Immature natural killer cell (primary cell): ENCODE results near the gene ELP6. TPM values are rescaled to one million over a fixed set of nuclear protein-coding genes. Genes with fewer than 3 reads are reported as not detected.

Experiments
- DNase-seq, 3 donors: peaks; one replicate each; pipeline ENCODE4 v3.0.0; 2022; ENCODE audit warnings: mixed read lengths in 1 of 3
- H3K27ac Mint-ChIP-seq, 6 donors: one replicate each; pipeline ENCODE4 v1.8.0; 2020; ENCODE audit warnings: mixed read lengths in 6 of 6, mild to moderate bottlenecking in 5 of 6, inconsistent platforms in 4 of 6, moderate library complexity in 3 of 6
- H3K27me3 Mint-ChIP-seq, 3 donors: one replicate each; pipeline ENCODE4 v1.8.0; 2020 to 2021; ENCODE audit warnings: low read depth in 3 of 3, mild to moderate bottlenecking in 3 of 3, mixed read lengths in 3 of 3, moderate library complexity in 3 of 3, inconsistent platforms in 1 of 3
- H3K36me3 Mint-ChIP-seq, 3 donors: one replicate each; pipeline ENCODE4 v1.8.0; 2020; ENCODE audit warnings: mixed read lengths in 3 of 3, inconsistent platforms in 2 of 3, mild to moderate bottlenecking in 2 of 3
- H3K4me1 Mint-ChIP-seq, 2 donors: one replicate each; pipeline ENCODE4 v1.8.0; 2020; ENCODE audit warnings: inconsistent platforms in 2 of 2, mild to moderate bottlenecking in 2 of 2, mixed read lengths in 2 of 2, moderate library complexity in 1 of 2
- H3K4me3 Mint-ChIP-seq, 5 donors: one replicate each; pipeline ENCODE4 v1.8.0; 2020; ENCODE audit warnings: mild to moderate bottlenecking in 5 of 5, mixed read lengths in 5 of 5, inconsistent platforms in 3 of 5, moderate library complexity in 3 of 5
- H3K9me3 Mint-ChIP-seq, 6 donors: one replicate each; pipeline ENCODE4 v1.8.0; 2020; ENCODE audit warnings: mild to moderate bottlenecking in 6 of 6, mixed read lengths in 6 of 6, inconsistent platforms in 4 of 6, moderate library complexity in 3 of 6
- polyA plus RNA-seq, 3 donors: library from polyadenylated mRNA; unstranded; fragments of 300-500 nt; fragmentation: Illumina TruSeq; gene quantifications; one replicate each; pipeline ENCODE4 v1.2.3, GENCODE V29; 2021

The ELP6 gene
- polyA plus RNA-seq, result 10 to 100 TPM; 51.9 to 68.9 (median 59.1) TPM

GRCh38 chr3:47513125-47513929 is at the start of gene ELP6:
ELP6 (minus strand) TSS chr3:47513712; CDS start chr3:47513590, 122 bp downstream.
- peaks cover 24 to 32% of the 10 kb centered on the region in 2 donors for H3K4me1 Mint-ChIP-seq
- peak within 1 kb of the TSS; percentile 94 to 99 (median 96) for H3K4me3 Mint-ChIP-seq
- DNase-seq, result peak; percentile 98 to 99 (median 99)
- peaks cover 2 to 6% (median 2%) of the 10 kb centered on the region in 3 donors for H3K36me3 Mint-ChIP-seq
- H3K27me3 Mint-ChIP-seq, result peaks cover 7 to 14% (median 9%) of the 10 kb centered on the region in 3 donors
- no peaks in the 10 kb centered on the region for H3K9me3 Mint-ChIP-seq
- H3K27ac Mint-ChIP-seq, result peak within 1 kb of the TSS; percentile 92 to 98 (median 96)

GRCh38 chr3:47556351-47556750 is 42.8 kb upstream of the ELP6 start:
- no peak for DNase-seq
- H3K27ac Mint-ChIP-seq, result no peak overlapping the region
- no peaks in the 10 kb centered on the region for H3K9me3 Mint-ChIP-seq
- H3K27me3 Mint-ChIP-seq, result peaks cover 0 to 4% (median 0%) of the 10 kb centered on the region in 3 donors
- H3K36me3 Mint-ChIP-seq, result peaks cover 0 to 4% (median 0%) of the 10 kb centered on the region in 3 donors
- no peaks in the 10 kb centered on the region for H3K4me1 Mint-ChIP-seq
- no peak overlapping the region for H3K4me3 Mint-ChIP-seq

- no peaks in the 10 kb centered on the region for H3K9me3 Mint-ChIP-seq
- DNase-seq, result no peak
- H3K4me1 Mint-ChIP-seq, result no peaks in the 10 kb centered on the region
- H3K27ac Mint-ChIP-seq, result no peak overlapping the region
- no peak overlapping the region for H3K4me3 Mint-ChIP-seq
- peaks cover 0 to 4% (median 0%) of the 10 kb centered on the region in 3 donors for H3K36me3 Mint-ChIP-seq
- H3K27me3 Mint-ChIP-seq, result peaks cover 0 to 11% (median 2%) of the 10 kb centered on the region in 3 donors
Measured at GRCh38 chr3:47554335-47554734, 40.8 kb upstream of the ELP6 start.

- H3K27me3 Mint-ChIP-seq, result peaks cover 0 to 11% (median 2%) of the 10 kb centered on the region in 3 donors
- no peaks in the 10 kb centered on the region for H3K9me3 Mint-ChIP-seq
- H3K4me3 Mint-ChIP-seq, result no peak overlapping the region
- no peaks in the 10 kb centered on the region for H3K4me1 Mint-ChIP-seq
- peaks cover 0 to 4% (median 0%) of the 10 kb centered on the region in 3 donors for H3K36me3 Mint-ChIP-seq
- DNase-seq, result no peak
- H3K27ac Mint-ChIP-seq, result no peak overlapping the region
Measured at GRCh38 chr3:47553407-47553806, 39.9 kb upstream of the ELP6 start.

- Mint-ChIP-seq H3K4me3 (no peak overlapping the region), H3K4me1 (no peaks in the 10 kb centered on the region), H3K27ac (no peak overlapping the region), H3K36me3 (no peaks in the 10 kb centered on the region), H3K27me3 (peaks cover 0 to 7% (median 3%) of the 10 kb centered on the region in 3 donors), H3K9me3 (no peaks in the 10 kb centered on the region)
- no peak for DNase-seq
Measured at GRCh38 chr3:47542471-47543173, 29.1 kb upstream of the ELP6 start.

- H3K9me3 Mint-ChIP-seq, result no peaks in the 10 kb centered on the region
- no peaks in the 10 kb centered on the region for H3K36me3 Mint-ChIP-seq
- H3K4me1 Mint-ChIP-seq, result no peaks in the 10 kb centered on the region
- H3K27ac Mint-ChIP-seq, result no peak overlapping the region
- H3K27me3 Mint-ChIP-seq, result peaks cover 0 to 7% (median 3%) of the 10 kb centered on the region in 3 donors
- H3K4me3 Mint-ChIP-seq, result no peak overlapping the region
- DNase-seq, result no peak
Measured at GRCh38 chr3:47541583-47542108, 28.1 kb upstream of the ELP6 start.

GRCh38 chr3:47540281-47540680 is 26.8 kb upstream of the ELP6 start:
- Mint-ChIP-seq H3K9me3 (no peaks in the 10 kb centered on the region), H3K27ac (no peak overlapping the region), H3K4me1 (peaks cover 0 to 2% of the 10 kb centered on the region in 2 donors), H3K4me3 (no peak overlapping the region), H3K36me3 (no peaks in the 10 kb centered on the region), H3K27me3 (peaks cover 0 to 5% (median 1%) of the 10 kb centered on the region in 3 donors)
- no peak for DNase-seq

- H3K36me3 Mint-ChIP-seq, result no peaks in the 10 kb centered on the region
- peaks cover 0 to 5% (median 1%) of the 10 kb centered on the region in 3 donors for H3K27me3 Mint-ChIP-seq
- peaks cover 0 to 2% of the 10 kb centered on the region in 2 donors for H3K4me1 Mint-ChIP-seq
- H3K9me3 Mint-ChIP-seq, result no peaks in the 10 kb centered on the region
- DNase-seq, result no peak
- no peak overlapping the region for H3K27ac Mint-ChIP-seq
- no peak overlapping the region for H3K4me3 Mint-ChIP-seq
Measured at GRCh38 chr3:47536967-47537366, 23.5 kb upstream of the ELP6 start.

- H3K4me3 Mint-ChIP-seq, result no peak overlapping the region
- H3K36me3 Mint-ChIP-seq, result no peaks in the 10 kb centered on the region
- no peak for DNase-seq
- H3K27ac Mint-ChIP-seq, result no peak overlapping the region
- H3K4me1 Mint-ChIP-seq, result peaks cover 0 to 2% of the 10 kb centered on the region in 2 donors
- no peaks in the 10 kb centered on the region for H3K9me3 Mint-ChIP-seq
- peaks cover 0 to 1% (median 0%) of the 10 kb centered on the region in 3 donors for H3K27me3 Mint-ChIP-seq
Measured at GRCh38 chr3:47536221-47536891, 22.8 kb upstream of the ELP6 start.

- H3K36me3 Mint-ChIP-seq, result no peaks in the 10 kb centered on the region
- DNase-seq, result no peak
- no peaks in the 10 kb centered on the region for H3K9me3 Mint-ChIP-seq
- peaks cover 0 to 2% of the 10 kb centered on the region in 2 donors for H3K4me1 Mint-ChIP-seq
- H3K27me3 Mint-ChIP-seq, result peaks cover 0 to 3% (median 1%) of the 10 kb centered on the region in 3 donors
- H3K27ac Mint-ChIP-seq, result no peak overlapping the region
- H3K4me3 Mint-ChIP-seq, result no peak overlapping the region
Measured at GRCh38 chr3:47533996-47534454, 20.5 kb upstream of the ELP6 start.

GRCh38 chr3:47533481-47533880 is 20.0 kb upstream of the ELP6 start:
- Mint-ChIP-seq H3K4me3 (no peak overlapping the region), H3K27me3 (peaks cover 0 to 3% (median 2%) of the 10 kb centered on the region in 3 donors), H3K27ac (no peak overlapping the region), H3K9me3 (no peaks in the 10 kb centered on the region), H3K36me3 (no peaks in the 10 kb centered on the region), H3K4me1 (peaks cover 0 to 2% of the 10 kb centered on the region in 2 donors)
- DNase-seq, result no peak

- no peak overlapping the region for H3K4me3 Mint-ChIP-seq
- peaks cover 0 to 3% (median 2%) of the 10 kb centered on the region in 3 donors for H3K27me3 Mint-ChIP-seq
- H3K9me3 Mint-ChIP-seq, result peaks cover 0 to 6% (median 2%) of the 10 kb centered on the region in 6 donors
- no peaks in the 10 kb centered on the region for H3K36me3 Mint-ChIP-seq
- DNase-seq, result no peak
- no peaks in the 10 kb centered on the region for H3K4me1 Mint-ChIP-seq
- H3K27ac Mint-ChIP-seq, result no peak overlapping the region
Measured at GRCh38 chr3:47527952-47528725, 14.6 kb upstream of the ELP6 start.

- no peak for DNase-seq
Measured at GRCh38 chr3:47525617-47526016, 12.1 kb upstream of the ELP6 start.

More at GRCh38 chr3:47525617-47526016, 12.1 kb upstream of the ELP6 start:
- Mint-ChIP-seq H3K4me1 (peaks cover 3 to 8% of the 10 kb centered on the region in 2 donors), H3K27me3 (peaks cover 2 to 5% (median 3%) of the 10 kb centered on the region in 3 donors), H3K36me3 (no peaks in the 10 kb centered on the region), H3K27ac (no peak overlapping the region), H3K9me3 (peaks cover 0 to 6% (median 2%) of the 10 kb centered on the region in 6 donors), H3K4me3 (no peak overlapping the region)
